A549 (cell line): ENCODE data around the gene WBP1L. TPM values are rescaled to one million over a fixed set of nuclear protein-coding genes. Genes with fewer than 3 reads are reported as not detected.
"Not testable (repeated sequence)": the region's sequence is repeated elsewhere in the genome, so short reads cannot be mapped to it uniquely, and the experiment has no call there.

Source experiments
- ATAC-seq, 2 experiments: fragments of 200-7000 bp in 1 of 2; fragments of >200 bp in 1 of 2; cut with Nextera tagmentation in 1 of 2; cut with Tn5 transposase in 1 of 2; 3 replicates each; pipeline versions ENCODE4 v1.8.0 to v1.9.1; 2018 to 2020; ENCODE audit warnings: mild to moderate bottlenecking in 1 of 2, moderate library complexity in 1 of 2
- CTCF ChIA-PET: fragments of 300-600 bp; sonication (Branson Sonifier 250); formaldehyde crosslinking; extraction: SDS; loops from one replicate; lab custom pipeline; 2021; ENCODE audit warnings: antibody characterized with exemption, inconsistent platforms; lab: Yijun Ruan, JAX
- POLR2A ChIA-PET: fragments of 350-600 bp; formaldehyde crosslinking; extraction: SDS; loops from one replicate; lab custom pipeline; 2021; ENCODE audit warnings: antibody characterized with exemption, inconsistent platforms; lab: Yijun Ruan, JAX
- DNase-seq, 2 experiments: peaks; one replicate each; pipeline versions ENCODE4 v3.0.0 to v3.0.0-alpha.2; 2011 to 2016; ENCODE audit warnings: low read depth in 1 of 2, low spot score in 1 of 2
- FAIRE-seq: peaks from 2 replicates; lab custom pipeline; 2011; peaks lifted over from hg19 to GRCh38; lab: Jason Lieb, UNC
- H3K27ac ChIP-seq, 2 experiments: fragments of >200 bp; sonication (Bioruptor Twin); formaldehyde crosslinking; 3 replicates each; pipeline ENCODE4 v1.5.1; 2016 to 2017
- H3K4me1 ChIP-seq: fragments of >200 bp; sonication (Bioruptor Twin); formaldehyde crosslinking; 3 replicates; pipeline ENCODE4 v1.6.1; 2016
- H3K4me2 ChIP-seq: fragments of >200 bp; sonication (Bioruptor Twin); formaldehyde crosslinking; 3 replicates; pipeline ENCODE4 v1.6.1; 2016
- H3K4me3 ChIP-seq: fragments of >200 bp; sonication (Bioruptor Twin); formaldehyde crosslinking; 3 replicates; pipeline ENCODE4 v1.5.1; 2016
- H3K9me3 ChIP-seq: fragments of >200 bp; sonication (Bioruptor Twin); formaldehyde crosslinking; 3 replicates; pipeline ENCODE4 v1.6.1; 2016
- CBX2 ChIP-seq: fragments of 200-600 bp; sonication (generic); IDR thresholded peaks from 2 replicates; pipeline ENCODE4 v1.6.1; 2016; ENCODE audit warnings: low read depth, mild to moderate bottlenecking, borderline replicate concordance
- EHMT2 ChIP-seq: fragments of 200-600 bp; sonication (generic); IDR thresholded peaks from 2 replicates; pipeline ENCODE4 v1.6.1; 2016; ENCODE audit warnings: antibody characterized with exemption, low read depth, mild to moderate bottlenecking, moderate library complexity
- ESRRA ChIP-seq: fragments of 150-350 bp; IDR thresholded peaks from 2 replicates; pipeline ENCODE4 v1.6.1; 2014; ENCODE audit warnings: mild to moderate bottlenecking, low read length, borderline replicate concordance
- FOSL2 ChIP-seq, 2 experiments: fragments of 450-650 bp in 1 of 2; fragments of >200 bp in 1 of 2; sonication (Bioruptor Twin) in 1 of 2; formaldehyde crosslinking; IDR thresholded peaks; 2 replicates each; pipeline versions ENCODE4 v1.5.0 to v1.6.1; 2016 to 2020; ENCODE audit warnings: mild to moderate bottlenecking in 1 of 2, moderate library complexity in 1 of 2
- HOXB5 ChIP-seq: fragments of 250-450 bp; sonication (Bioruptor Pico); IDR thresholded peaks from 2 replicates; pipeline ENCODE4 v1.5.0; 2020; ENCODE audit warnings: mild to moderate bottlenecking, moderate library complexity
- JUN ChIP-seq, 2 experiments: fragments of >200 bp; sonication (Bioruptor Twin); formaldehyde crosslinking; IDR thresholded peaks; 2 replicates in 1 of 2; 3 replicates in 1 of 2; pipeline ENCODE4 v1.6.1; 2016 to 2017
- KDM5A ChIP-seq: fragments of 200-600 bp; sonication (generic); IDR thresholded peaks from 2 replicates; pipeline ENCODE4 v1.6.1; 2016; ENCODE audit warnings: antibody characterized with exemption, mild to moderate bottlenecking
- NFE2L2 ChIP-seq: fragments of 150-350 bp; conservative IDR thresholded peaks from 2 replicates; pipeline ENCODE4 v1.6.1; 2014; ENCODE audit warnings: low read length
- NPAS2 ChIP-seq: fragments of 250-450 bp; sonication (Bioruptor Pico); IDR thresholded peaks from 2 replicates; pipeline ENCODE4 v1.8.0; 2022; ENCODE audit warnings: mild to moderate bottlenecking, moderate library complexity, borderline replicate concordance
- PHF8 ChIP-seq: fragments of 200-600 bp; sonication (generic); IDR thresholded peaks from 2 replicates; pipeline ENCODE4 v1.6.1; 2016; ENCODE audit warnings: low read depth, mild to moderate bottlenecking, antibody characterized with exemption, moderate library complexity, borderline replicate concordance
- RCOR1 ChIP-seq: fragments of 150-350 bp; IDR thresholded peaks from 2 replicates; pipeline ENCODE4 v1.6.1; 2014; ENCODE audit warnings: antibody characterized with exemption, low read length, low read depth
- RFX5 ChIP-seq: fragments of 450-650 bp; IDR thresholded peaks from 2 replicates; pipeline ENCODE4 v1.7.1; 2014; ENCODE audit warnings: antibody characterized with exemption, mild to moderate bottlenecking, moderate library complexity
- TFCP2L1 ChIP-seq: fragments of 250-450 bp; sonication (Bioruptor Pico); IDR thresholded peaks from 2 replicates; pipeline ENCODE4 v1.5.0; 2021; ENCODE audit warnings: mild to moderate bottlenecking
- TP53 ChIP-seq: fragments of 250-450 bp; sonication (Bioruptor Pico); IDR thresholded peaks from 2 replicates; pipeline ENCODE4 v1.5.0; 2021; ENCODE audit warnings: mild to moderate bottlenecking, moderate library complexity
- ZFP36 ChIP-seq: fragments of 450-650 bp; IDR thresholded peaks from 2 replicates; pipeline ENCODE4 v1.6.1; 2014; ENCODE audit warnings: borderline replicate concordance; ENCODE audit not compliant: partially characterized antibody
- ZSCAN20 ChIP-seq: fragments of 250-450 bp; sonication (Bioruptor Pico); IDR thresholded peaks from 2 replicates; pipeline ENCODE4 v1.8.0; 2022; ENCODE audit warnings: mild to moderate bottlenecking, moderate library complexity
- WGBS: methylation state at CpG from one replicate; pipeline ENCODE4 v1.1.6; 2017; ENCODE audit errors: missing lambda C conversion rate; 5-methylcytosine and 5-hydroxymethylcytosine counted together
- polyA plus RNA-seq, 4 experiments: library from polyadenylated mRNA; depleted of rRNA in 3 of 4; stranded (reverse); fragments of >200 nt; fragmentation: RNase III in 1 of 4; extraction: RNeasy Plus Mini Kit Qiagen cat#74134 plus additional on column Dnase treatment in 1 of 4; gene quantifications; 2 replicates in 3 of 4; 3 replicates in 1 of 4; pipeline ENCODE4 v1.2.3, GENCODE V29; 2011 to 2017
- TF ChIP-seq, protein P1 (sequence below): fragments of 450-650 bp; IDR thresholded peaks from 2 replicates; pipeline ENCODE4 v1.6.1; 2014; ENCODE audit warnings: antibody characterized with exemption
- TF ChIP-seq, protein P2 (sequence below): fragments of 150-350 bp; IDR thresholded peaks from 2 replicates; pipeline ENCODE4 v1.6.1; 2014; ENCODE audit warnings: low read depth, mild to moderate bottlenecking, low read length
- TF ChIP-seq, protein P3 (sequence below): IDR thresholded peaks from 2 replicates; pipeline ENCODE4 v1.6.1; 2012
- TF ChIP-seq, protein P4 (sequence below): fragments of >200 bp; sonication (Bioruptor Twin); formaldehyde crosslinking; IDR thresholded peaks from 2 replicates; pipeline ENCODE4 v1.6.1; 2016

The WBP1L gene
- polyA plus RNA-seq, 2 of the 4 experiments (the other 2 are of a cell fraction), result 19.8 to 23.5 TPM

DNA sequence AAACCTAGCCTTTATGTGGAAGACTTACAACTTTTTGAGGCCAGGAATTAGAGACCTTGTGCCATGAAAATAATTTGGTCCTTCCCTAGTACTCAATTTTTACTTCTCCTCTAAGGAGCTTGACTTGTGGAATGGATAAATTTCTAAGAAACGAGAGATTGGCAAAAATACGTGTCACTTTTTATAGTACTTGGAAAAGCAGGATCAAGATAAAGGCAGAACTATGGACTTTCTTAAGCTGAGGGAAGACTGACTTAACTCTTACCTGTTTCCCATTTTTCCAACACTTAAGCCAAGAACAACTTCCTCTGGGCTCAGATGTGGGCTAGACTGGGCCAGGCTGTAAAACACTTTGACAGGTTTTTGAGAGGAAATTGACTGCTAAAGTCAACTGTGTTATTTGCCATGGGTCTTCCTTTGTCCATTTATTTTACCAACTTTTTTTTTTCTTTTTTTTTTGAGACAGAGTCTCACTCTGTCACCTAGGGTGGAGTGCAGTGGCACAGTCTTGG lies 2.0 kb upstream of the WBP1L start:
- ATAC-seq (no peak), FAIRE-seq (no peak), DNase-seq (no peak)
- POLR2A ChIA-PET, result no interaction called here
- Histone ChIP-seq H3K4me1 (peaks cover 12% of the 10 kb centered on the region; the same call in 1 of the 3 replicates), H3K4me3 (no peak overlapping the region), H3K9me3 (no peaks in the 10 kb centered on the region), H3K27ac (no peak overlapping the region), H3K4me2 (no peak overlapping the region)
- CTCF ChIA-PET, result interaction anchor here (0.7 to 1.0 kb wide), 3 partner anchors 23 to 160 kb away, joined by 4 read pairs; no protein-coding TSS in a partner anchor
- TF ChIP-seq EHMT2, result no peak
- TF ChIP-seq RFX5, result no peak
- TF ChIP-seq JUN (IDR thresholded peaks at IDR 0.05), result no peak
- no peak for TF ChIP-seq HOXB5 (CRISPR knock-in tag)
- no peak for TF ChIP-seq NPAS2
- TF ChIP-seq, protein P1, sequence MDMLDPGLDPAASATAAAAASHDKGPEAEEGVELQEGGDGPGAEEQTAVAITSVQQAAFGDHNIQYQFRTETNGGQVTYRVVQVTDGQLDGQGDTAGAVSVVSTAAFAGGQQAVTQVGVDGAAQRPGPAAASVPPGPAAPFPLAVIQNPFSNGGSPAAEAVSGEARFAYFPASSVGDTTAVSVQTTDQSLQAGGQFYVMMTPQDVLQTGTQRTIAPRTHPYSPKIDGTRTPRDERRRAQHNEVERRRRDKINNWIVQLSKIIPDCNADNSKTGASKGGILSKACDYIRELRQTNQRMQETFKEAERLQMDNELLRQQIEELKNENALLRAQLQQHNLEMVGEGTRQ, result no peak
- TF ChIP-seq ZFP36, result no peak
- no peak for TF ChIP-seq NFE2L2
- TF ChIP-seq ESRRA, result no peak
- no peak for TF ChIP-seq TFCP2L1 (CRISPR knock-in tag)
- TF ChIP-seq, protein P2, sequence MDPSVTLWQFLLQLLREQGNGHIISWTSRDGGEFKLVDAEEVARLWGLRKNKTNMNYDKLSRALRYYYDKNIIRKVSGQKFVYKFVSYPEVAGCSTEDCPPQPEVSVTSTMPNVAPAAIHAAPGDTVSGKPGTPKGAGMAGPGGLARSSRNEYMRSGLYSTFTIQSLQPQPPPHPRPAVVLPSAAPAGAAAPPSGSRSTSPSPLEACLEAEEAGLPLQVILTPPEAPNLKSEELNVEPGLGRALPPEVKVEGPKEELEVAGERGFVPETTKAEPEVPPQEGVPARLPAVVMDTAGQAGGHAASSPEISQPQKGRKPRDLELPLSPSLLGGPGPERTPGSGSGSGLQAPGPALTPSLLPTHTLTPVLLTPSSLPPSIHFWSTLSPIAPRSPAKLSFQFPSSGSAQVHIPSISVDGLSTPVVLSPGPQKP, result no peak
- no peak for TF ChIP-seq RCOR1
- TF ChIP-seq PHF8, result no peak
- TF ChIP-seq, protein P3, sequence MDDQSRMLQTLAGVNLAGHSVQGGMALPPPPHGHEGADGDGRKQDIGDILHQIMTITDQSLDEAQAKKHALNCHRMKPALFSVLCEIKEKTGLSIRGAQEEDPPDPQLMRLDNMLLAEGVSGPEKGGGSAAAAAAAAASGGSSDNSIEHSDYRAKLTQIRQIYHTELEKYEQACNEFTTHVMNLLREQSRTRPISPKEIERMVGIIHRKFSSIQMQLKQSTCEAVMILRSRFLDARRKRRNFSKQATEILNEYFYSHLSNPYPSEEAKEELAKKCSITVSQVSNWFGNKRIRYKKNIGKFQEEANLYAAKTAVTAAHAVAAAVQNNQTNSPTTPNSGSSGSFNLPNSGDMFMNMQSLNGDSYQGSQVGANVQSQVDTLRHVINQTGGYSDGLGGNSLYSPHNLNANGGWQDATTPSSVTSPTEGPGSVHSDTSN, result no peak
- TF ChIP-seq, protein P4, sequence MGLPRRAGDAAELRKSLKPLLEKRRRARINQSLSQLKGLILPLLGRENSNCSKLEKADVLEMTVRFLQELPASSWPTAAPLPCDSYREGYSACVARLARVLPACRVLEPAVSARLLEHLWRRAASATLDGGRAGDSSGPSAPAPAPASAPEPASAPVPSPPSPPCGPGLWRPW, result no peak
- TF ChIP-seq FOSL2 (IDR thresholded peaks at IDR 0.05), result no peak
- no peak for TF ChIP-seq FOSL2 (CRISPR knock-in tag; IDR thresholded peaks at IDR 0.05)
- no peak for TF ChIP-seq CBX2
- TF ChIP-seq KDM5A, result no peak
- no peak for TF ChIP-seq TP53 (CRISPR knock-in tag)
- no peak for TF ChIP-seq ZSCAN20 (CRISPR knock-in tag)
- WGBS, result 83% methylated on average over 2 of the region's 2 CpGs

DNA sequence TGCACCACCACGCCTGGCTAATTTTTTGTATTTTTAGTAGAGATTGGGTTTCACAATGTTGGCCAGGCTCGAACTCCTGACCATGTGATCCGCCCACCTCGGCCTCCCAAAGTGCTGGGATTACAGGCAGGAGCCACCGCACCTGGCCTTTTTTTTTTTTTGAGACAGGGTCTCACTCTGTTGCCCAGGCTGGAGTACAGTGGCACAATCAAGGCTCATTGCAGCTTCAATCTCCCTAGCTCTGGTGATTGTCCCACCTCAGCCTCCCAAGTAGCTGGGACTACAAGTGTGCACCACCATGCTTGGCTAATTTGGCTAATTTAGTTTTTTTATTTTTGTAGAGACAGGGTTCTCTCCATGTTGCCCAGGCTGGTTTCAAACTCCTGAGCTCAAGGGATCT lies 1.4 kb upstream of the WBP1L start:
- POLR2A ChIA-PET, result not testable (repeated sequence)

More for the DNA sequence above, 1.4 kb upstream of the WBP1L start:
- not testable (repeated sequence) for H3K4me3 ChIP-seq, H3K4me2 ChIP-seq, FAIRE-seq, H3K9me3 ChIP-seq, ATAC-seq, H3K27ac ChIP-seq, DNase-seq
- peaks cover 12% of the 10 kb centered on the region; the same call in 1 of the 3 replicates for H3K4me1 ChIP-seq
- CTCF ChIA-PET, result interaction anchor here (2.8 kb wide), 1 partner anchor 10 kb away, joined by 14 read pairs; no protein-coding TSS in a partner anchor
- 82% methylated on average over 5 of the region's 5 CpGs for WGBS
